AG10803 (cell line): Measurements from ENCODE around the gene RAC2.
"Not testable (repeated sequence)": the region's sequence is repeated elsewhere in the genome, so short reads cannot be mapped to it uniquely, and the experiment has no call there.

Experiments used
- DNase-seq: peaks from one replicate; pipeline ENCODE4 v3.0.0; 2010; ENCODE audit warnings: low read depth
- H3K4me3 ChIP-seq: 2 replicates; pipeline ENCODE4 v1.5.1; 2011; ENCODE audit warnings: mild to moderate bottlenecking, low read length, control low read depth
- TF ChIP-seq, protein P1 (sequence below): conservative IDR thresholded peaks from 2 replicates; pipeline ENCODE4 v1.5.1; 2011; ENCODE audit warnings: mild to moderate bottlenecking, low read length, control low read depth, inconsistent platforms

Gene RAC2

DNA sequence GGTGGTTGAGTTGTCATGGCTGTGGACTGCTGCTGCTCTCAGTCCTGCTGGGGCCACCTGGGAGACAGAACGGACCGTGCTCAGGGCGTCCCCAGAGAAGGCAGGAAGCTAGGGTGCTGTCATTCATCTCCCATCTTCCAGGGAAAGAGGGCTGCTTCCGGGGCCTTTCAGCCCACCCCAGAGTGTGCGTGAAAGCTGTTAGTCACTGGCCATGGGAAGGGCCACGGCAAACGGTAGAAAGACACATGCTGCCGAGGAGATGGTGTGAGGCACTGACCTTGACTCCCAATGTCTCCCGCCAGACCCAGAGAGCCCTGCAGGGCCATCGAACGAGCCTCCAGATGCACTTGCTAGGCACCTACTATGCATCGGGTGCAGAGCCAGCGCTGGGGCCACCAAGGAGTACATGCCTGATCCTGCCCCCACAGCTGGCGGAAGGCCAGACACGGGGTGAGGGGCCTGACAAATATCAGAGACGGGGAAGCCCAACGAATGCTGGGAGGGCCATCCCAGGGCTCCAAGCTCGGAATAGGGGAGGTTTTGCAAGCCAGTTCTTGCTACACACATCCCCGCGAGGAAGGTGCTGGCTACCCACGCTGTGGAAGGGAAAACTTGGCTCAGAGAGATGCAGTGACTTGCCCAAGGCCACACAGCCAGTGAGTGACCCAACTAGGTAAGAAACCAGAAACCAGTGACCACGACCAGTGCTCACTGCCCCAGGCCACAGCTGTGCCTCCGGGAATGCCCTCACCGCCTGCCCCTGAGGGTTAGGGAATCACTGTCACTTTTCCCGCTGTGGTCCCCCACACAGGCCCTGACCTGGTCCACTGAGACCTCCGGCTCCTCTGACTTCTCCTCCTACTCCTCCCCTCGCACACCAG lies 10.1 kb downstream of the RAC2 start:
- DNase-seq: no peak
- H3K4me3 ChIP-seq: no peak overlapping the region
- TF ChIP-seq, protein P1, sequence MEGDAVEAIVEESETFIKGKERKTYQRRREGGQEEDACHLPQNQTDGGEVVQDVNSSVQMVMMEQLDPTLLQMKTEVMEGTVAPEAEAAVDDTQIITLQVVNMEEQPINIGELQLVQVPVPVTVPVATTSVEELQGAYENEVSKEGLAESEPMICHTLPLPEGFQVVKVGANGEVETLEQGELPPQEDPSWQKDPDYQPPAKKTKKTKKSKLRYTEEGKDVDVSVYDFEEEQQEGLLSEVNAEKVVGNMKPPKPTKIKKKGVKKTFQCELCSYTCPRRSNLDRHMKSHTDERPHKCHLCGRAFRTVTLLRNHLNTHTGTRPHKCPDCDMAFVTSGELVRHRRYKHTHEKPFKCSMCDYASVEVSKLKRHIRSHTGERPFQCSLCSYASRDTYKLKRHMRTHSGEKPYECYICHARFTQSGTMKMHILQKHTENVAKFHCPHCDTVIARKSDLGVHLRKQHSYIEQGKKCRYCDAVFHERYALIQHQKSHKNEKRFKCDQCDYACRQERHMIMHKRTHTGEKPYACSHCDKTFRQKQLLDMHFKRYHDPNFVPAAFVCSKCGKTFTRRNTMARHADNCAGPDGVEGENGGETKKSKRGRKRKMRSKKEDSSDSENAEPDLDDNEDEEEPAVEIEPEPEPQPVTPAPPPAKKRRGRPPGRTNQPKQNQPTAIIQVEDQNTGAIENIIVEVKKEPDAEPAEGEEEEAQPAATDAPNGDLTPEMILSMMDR: no peak

DNA sequence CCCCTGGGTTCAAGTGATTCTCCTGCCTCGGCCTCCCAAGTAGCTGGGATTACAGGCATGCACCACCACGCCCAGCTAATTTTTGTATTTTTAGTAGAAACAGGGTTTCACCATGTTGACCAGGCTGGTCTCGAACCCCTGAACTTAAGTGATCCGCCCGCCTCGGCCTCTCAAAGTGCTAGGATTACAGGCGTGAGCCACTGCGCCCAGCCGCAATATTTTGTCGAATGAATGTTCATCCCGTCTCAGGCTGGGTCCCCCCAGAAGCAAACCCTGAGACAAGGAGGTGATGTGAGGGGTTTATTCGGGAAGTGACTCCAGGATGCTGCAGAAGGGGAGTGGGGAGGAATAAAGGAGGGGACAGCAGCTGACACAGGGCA lies 10.7 kb downstream of the RAC2 start:
- not testable (repeated sequence) for DNase-seq, H3K4me3 ChIP-seq

DNA sequence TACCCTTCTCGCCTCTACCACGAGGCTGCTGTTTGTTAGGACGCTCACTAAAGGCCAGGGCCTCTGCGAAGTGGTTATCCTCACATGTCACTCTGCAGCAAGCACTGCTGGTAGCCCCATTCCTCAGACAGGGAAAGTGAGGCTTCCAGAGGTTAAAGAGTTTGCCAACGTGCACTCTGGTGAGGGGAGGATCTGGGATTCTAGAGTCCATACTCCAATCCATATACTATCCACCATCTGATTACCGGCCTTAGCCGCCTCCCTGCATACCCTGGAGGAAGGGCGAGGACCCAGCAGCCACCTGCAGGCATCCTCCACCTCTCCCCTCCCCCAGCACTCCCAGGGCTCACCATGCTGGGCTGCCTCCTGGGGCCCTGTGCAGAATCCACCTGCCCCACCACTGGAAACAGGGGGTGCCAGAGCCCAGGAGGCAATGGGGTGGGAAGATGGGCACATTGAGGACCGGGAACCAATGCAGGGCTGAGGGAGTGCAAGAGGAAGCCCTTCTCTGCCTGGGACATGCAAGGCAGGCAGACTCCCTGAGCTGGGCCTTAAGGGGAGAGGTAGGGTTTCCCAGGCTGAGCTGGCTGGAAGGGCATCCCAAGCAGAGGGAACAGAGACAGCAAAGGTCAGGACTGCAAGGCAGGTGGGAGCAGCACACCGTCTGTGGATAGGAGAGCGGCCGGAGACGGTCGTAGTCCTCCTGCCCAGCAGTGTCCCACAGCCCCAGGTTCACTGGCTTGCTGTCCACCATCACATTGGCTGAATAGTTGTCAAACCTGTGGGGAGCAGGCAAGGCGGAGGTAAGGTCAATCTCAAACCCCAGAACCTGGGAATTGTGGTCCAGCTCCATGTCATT lies 11.7 kb downstream of the RAC2 start:
- no peak for DNase-seq
- no peak overlapping the region for H3K4me3 ChIP-seq

DNA sequence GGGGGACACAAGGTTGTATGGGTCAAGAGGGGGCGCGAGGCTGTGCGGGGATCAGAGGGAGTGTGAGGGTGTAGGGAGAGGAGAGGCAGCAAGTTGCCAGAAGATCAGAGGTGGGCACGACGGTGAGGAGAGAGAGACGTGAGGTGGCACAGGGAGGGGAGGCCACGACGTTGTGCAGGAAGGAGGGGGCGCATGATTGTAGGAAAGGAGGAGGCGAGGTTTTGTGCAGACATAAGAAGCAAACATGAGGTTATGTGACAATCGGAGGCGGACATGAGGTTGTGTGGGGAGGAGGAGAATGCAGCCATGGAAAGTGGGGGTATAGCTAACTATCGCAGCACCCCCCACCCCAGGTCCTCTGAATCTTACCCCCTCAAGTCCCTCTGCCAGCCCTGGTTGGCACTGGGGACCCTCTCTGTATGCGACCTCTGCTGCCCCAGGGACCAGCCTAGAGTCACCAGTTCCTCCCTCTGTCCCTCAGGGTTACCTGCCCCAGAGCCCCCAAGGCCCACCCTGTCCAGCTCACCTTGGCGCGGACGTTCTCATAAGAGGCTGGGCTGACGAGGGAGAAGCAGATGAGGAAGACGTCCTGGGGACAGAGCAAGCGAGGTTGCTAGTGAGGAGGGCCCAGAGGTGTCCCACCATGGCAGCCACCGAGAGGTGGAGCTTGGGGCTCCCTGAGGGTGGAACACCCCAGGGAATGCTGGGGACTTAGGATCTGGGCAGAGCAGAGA lies 12.5 kb downstream of the RAC2 start:
- no peak for DNase-seq
- no peak overlapping the region for H3K4me3 ChIP-seq

More for the DNA sequence above, 11.7 kb downstream of the RAC2 start:
- TF ChIP-seq, protein P1: no peak

DNA sequence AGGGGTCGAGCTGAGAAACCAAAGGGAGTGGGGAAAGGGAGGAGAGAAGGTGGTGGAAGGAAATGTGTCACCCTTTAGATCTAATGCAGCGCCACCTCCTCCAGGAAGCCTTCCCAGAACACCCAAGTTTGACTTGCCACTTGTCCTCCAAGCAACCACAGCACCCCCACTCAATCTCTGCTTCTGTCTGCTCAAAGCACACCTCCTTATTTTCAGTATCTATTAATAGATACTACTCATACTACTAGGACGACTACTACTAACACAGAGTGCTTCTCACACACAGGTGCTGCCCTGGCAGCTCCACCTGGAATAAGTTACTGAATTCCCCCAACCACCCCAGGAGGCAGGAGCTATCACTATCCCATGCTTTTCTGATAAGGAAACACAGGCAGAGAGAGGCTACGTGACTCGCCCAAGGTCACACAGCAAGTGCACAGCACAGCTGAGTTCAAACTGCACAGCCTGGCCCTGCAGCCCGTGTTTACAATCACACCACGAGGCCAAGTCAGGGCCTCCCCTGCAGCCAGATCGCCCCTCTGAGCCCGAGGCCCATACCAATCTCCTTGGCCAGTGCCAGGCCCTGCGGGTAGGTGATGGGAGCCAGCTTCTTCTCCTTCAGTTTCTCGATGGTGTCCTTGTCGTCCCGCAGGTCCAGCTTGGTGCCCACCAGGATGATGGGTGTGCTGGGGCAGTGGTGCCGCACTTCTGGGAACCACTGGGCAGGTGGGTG lies 13.2 kb downstream of the RAC2 start:
- TF ChIP-seq, protein P1: no peak
- no peak for DNase-seq
- no peak overlapping the region for H3K4me3 ChIP-seq

More for the DNA sequence above, 12.5 kb downstream of the RAC2 start:
- TF ChIP-seq, protein P1: no peak

DNA sequence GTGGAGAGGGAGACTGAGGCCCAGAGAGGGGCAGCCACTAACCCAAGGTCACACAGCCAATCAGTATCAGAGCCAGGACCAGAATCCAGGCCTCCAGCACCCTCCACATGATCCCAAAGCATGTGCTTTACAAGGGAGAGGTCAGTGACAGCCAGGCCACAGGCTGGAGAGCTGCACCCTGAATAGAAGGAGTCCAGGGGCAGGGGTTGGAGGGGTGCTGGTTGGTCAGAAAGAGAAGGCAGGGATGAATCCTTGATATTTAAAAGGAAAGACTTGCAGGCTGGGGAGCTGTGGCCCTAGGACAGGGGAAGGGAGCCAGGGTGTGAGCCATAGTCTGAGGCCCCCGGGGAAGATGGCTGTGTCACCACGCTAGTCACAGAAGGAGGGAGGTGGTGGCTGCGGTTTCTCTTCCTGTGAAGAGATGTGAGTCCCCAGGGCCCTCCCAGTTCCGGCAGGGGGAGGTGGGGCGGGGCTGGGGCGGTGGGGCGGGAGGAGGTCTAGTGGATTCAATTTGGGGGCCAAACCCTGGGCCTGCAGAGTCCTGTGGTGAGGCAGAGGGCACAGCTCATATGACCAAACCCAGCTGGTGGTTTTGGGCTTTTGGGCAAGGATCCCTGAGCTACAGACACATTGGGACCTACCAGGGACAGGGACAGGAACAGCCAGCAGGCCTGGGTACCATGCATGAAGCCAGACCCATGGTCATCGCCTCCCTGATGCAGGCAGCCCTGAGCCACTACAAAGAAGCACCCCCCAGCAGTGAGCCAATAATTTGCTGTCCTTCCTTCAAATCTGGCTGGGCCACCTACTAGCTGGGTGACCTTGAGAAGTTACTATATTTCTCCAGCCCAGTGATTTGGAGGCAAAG lies 14.0 kb downstream of the RAC2 start:
- TF ChIP-seq, protein P1: no peak
- H3K4me3 ChIP-seq: no peak overlapping the region
- DNase-seq: peak; percentile 73
